Activated CD8-positive, alpha-beta memory T cell treated with anti-CD3 and anti-CD28 coated beads for 4 hours (primary cell): ENCODE results near the gene PHTF2.
"Not testable (repeated sequence)": the region's sequence is repeated elsewhere in the genome, so short reads cannot be mapped to it uniquely, and the experiment has no call there.

Experiments used
- DNase-seq, 2 donors: peaks; one replicate each; pipeline ENCODE4 v3.0.0-alpha.2; 2020; ENCODE audit warnings: low read depth in 2 of 2

The PHTF2 gene

GRCh38 chr7:77989981-77990566, 191.5 kb downstream of the PHTF2 start:
- DNase-seq, result no peak

DNA sequence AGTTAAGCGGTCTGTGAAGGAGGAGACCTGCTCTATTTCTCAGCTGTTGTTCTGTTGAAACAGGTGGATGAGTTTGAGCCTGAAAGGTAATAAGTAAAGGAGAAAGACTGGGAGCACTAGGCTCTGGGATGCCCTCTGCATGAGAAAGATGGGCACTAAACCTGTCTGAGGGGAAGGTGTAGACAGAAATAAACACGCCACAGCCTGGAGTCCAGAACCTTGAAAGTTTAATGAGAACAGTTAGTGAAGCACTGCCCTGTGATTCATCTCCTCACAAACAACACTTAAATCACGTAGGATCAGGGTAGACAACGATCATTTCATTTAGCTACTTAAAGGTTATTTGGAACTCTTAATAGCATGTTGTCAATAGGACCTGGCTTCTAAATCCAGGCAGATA, 193.1 kb downstream of the PHTF2 start:
- DNase-seq, result no peak

DNA sequence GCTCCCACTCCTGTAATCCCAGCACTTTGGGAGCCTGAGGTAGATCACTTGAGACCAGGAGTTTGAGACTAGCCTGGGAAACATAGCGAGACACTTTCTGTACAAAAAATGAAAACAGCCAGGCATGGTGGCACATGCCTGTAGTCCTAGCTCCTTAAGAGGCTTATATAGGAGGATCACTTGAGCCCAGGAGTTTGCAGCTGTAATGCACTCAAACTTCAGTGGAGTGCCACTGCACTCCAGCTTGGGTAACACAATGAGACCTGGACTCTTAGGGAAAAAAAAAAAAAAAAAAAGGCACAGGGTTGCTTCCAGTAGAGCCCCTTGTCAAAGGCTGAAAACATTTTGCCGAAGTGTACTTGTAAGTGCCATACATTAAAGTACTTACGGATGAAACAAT, 195.3 kb downstream of the PHTF2 start:
- no peak for DNase-seq

GRCh38 chr7:77995717-77996116, 197.1 kb downstream of the PHTF2 start:
- DNase-seq, result no peak

DNA sequence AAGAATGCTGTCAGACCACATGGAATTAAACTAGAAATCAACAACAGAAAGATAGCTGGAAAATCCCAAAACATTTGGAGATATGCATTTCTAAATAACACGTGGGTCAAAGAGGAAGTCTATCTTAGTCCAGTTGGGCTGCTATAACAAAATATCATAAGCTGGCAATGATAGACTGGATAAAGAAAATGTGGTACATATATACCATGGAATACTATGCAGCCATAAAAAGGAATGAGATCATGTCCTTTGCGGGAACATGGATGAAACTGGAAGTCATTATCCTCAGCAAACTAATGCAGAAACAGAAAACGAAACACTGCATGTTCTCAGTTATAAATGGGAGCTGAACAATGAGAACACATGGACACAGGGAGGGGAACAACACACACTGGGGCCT, 200.6 kb downstream of the PHTF2 start:
- not testable (repeated sequence) for DNase-seq

- DNase-seq, result no peak
Observed at GRCh38 chr7:78002021-78002420, 203.4 kb downstream of the PHTF2 start.

- no peak for DNase-seq
Observed at GRCh38 chr7:78002715-78003114, 204.1 kb downstream of the PHTF2 start.

DNA sequence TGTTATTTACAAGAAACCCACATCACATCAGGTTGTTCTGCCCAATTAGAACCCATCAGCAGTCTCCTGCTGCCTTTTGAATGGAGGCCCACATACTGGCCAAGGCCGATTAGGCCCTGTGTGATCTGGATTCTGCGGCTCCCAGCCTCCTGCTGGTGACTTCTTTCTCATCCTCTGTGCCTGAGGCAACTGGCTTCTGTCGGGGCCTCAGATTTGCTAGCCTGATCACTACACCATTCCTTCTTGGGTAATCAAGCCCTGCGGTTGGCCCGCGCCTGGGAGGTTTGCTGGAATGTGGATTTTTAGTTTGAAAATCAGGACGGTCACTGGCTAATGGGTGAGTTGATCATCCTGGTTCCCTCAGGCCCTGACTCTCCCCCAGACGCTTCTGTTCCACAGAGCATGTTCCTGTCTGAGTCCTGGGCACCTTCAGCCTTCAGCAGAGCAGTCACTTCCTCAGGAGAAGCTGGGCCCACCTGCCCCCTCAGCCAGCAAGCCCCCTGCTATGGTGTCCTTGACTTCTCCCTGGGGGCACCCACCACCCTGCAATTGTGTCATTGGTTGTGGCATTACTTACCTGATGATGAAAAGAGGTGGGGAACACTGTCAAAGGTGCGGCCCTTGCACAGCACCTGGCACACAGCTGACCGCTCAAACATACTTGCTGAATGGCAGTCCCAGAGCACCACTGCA, 207.6 kb downstream of the PHTF2 start:
- DNase-seq, result no peak
